Measurements from ENCODE around the gene UBQLN1.
A peak's percentile ranks its signal among the peaks of the same experiment; 100 is the strongest.

The UBQLN1 gene

GRCh38 chr9:83699615-83700014, 8.1 kb downstream of the UBQLN1 start:
- Histone ChIP-seq H3K36me3 (ENCODE audit: control insufficient read depth, insufficient read depth, low read length) (no peaks in the 10 kb centered on the region), H3K4me3 (replicated peaks; ENCODE audit: low read depth, low read length) (peak overlapping the region; percentile 11; the same call in 1 of the 2 replicates), H3K27me3 (replicated peaks; ENCODE audit: control insufficient read depth, insufficient read depth, low read length) (no peaks in the 10 kb centered on the region)
- TF ChIP-seq CTCF (IDR thresholded peaks at IDR 0.05; ENCODE audit: insufficient read depth, low read length, poor library complexity, severe bottlenecking): no peak
- DNase-seq (ENCODE audit: extremely low read depth, insufficient read length): no peak

- Histone ChIP-seq H3K27me3 (replicated peaks; ENCODE audit: control insufficient read depth, insufficient read depth, low read length) (no peaks in the 10 kb centered on the region), H3K36me3 (ENCODE audit: control insufficient read depth, insufficient read depth, low read length) (no peaks in the 10 kb centered on the region), H3K4me3 (replicated peaks; ENCODE audit: low read depth, low read length) (0 out of 2 replicates have a peak overlapping the region, but pooled peaks have one; percentile 11)
- no peak for DNase-seq (ENCODE audit: extremely low read depth, insufficient read length)
- TF ChIP-seq CTCF (IDR thresholded peaks at IDR 0.05; ENCODE audit: insufficient read depth, low read length, poor library complexity, severe bottlenecking): no peak
These were observed 8.7 kb downstream of the UBQLN1 start for GRCh38 chr9:83698976-83699585.

GRCh38 chr9:83691492-83691891, 16.3 kb downstream of the UBQLN1 start:
- H3K36me3 ChIP-seq (ENCODE audit: control insufficient read depth, insufficient read depth, low read length): no peaks in the 10 kb centered on the region
- H3K4me3 ChIP-seq (replicated peaks; ENCODE audit: low read depth, low read length): no peak overlapping the region
- TF ChIP-seq CTCF (IDR thresholded peaks at IDR 0.05; ENCODE audit: insufficient read depth, low read length, poor library complexity, severe bottlenecking): no peak
- no peak for DNase-seq (ENCODE audit: extremely low read depth, insufficient read length)
- no peaks in the 10 kb centered on the region for H3K27me3 ChIP-seq (replicated peaks; ENCODE audit: control insufficient read depth, insufficient read depth, low read length)

- no peak for TF ChIP-seq CTCF (IDR thresholded peaks at IDR 0.05; ENCODE audit: insufficient read depth, low read length, poor library complexity, severe bottlenecking)
- no peak for DNase-seq (ENCODE audit: extremely low read depth, insufficient read length)
- H3K27me3 ChIP-seq (replicated peaks; ENCODE audit: control insufficient read depth, insufficient read depth, low read length): no peaks in the 10 kb centered on the region
- no peak overlapping the region for H3K4me3 ChIP-seq (replicated peaks; ENCODE audit: low read depth, low read length)
- no peaks in the 10 kb centered on the region; the same call in 1 of the 2 replicates for H3K36me3 ChIP-seq (ENCODE audit: control insufficient read depth, insufficient read depth, low read length)
These were observed 18.8 kb downstream of the UBQLN1 start for GRCh38 chr9:83688921-83689320.

GRCh38 chr9:83681490-83681889, 26.3 kb downstream of the UBQLN1 start:
- H3K36me3 ChIP-seq (ENCODE audit: control insufficient read depth, insufficient read depth, low read length): peaks cover 8% of the 10 kb centered on the region
- H3K27me3 ChIP-seq (replicated peaks; ENCODE audit: control insufficient read depth, insufficient read depth, low read length): no peaks in the 10 kb centered on the region
- H3K4me3 ChIP-seq (replicated peaks; ENCODE audit: low read depth, low read length): no peak overlapping the region
- no peak for DNase-seq (ENCODE audit: extremely low read depth, insufficient read length)
- TF ChIP-seq CTCF (IDR thresholded peaks at IDR 0.05; ENCODE audit: insufficient read depth, low read length, poor library complexity, severe bottlenecking): no peak

GRCh38 chr9:83680233-83680632, 27.5 kb downstream of the UBQLN1 start:
- TF ChIP-seq CTCF (IDR thresholded peaks at IDR 0.05; ENCODE audit: insufficient read depth, low read length, poor library complexity, severe bottlenecking): no peak
- no peak for DNase-seq (ENCODE audit: extremely low read depth, insufficient read length)
- no peaks in the 10 kb centered on the region for H3K27me3 ChIP-seq (replicated peaks; ENCODE audit: control insufficient read depth, insufficient read depth, low read length)
- no peak overlapping the region for H3K4me3 ChIP-seq (replicated peaks; ENCODE audit: low read depth, low read length)
- H3K36me3 ChIP-seq (ENCODE audit: control insufficient read depth, insufficient read depth, low read length): peaks cover 8% of the 10 kb centered on the region

All from GM06990 (cell line).